Activated CD8-positive, alpha-beta T cell treated with anti-CD3 and anti-CD28 coated beads for 36 hours (primary cell): ENCODE measurements around the gene NUBP2. TPM values are rescaled to one million over a fixed set of nuclear protein-coding genes. Genes with fewer than 3 reads are reported as not detected.

ENCODE experiments used
- ATAC-seq: fragments of 200-7000 bp; cut with Tn5 transposase; one replicate; pipeline ENCODE4 v1.10.0; 2021; ENCODE audit warnings: mild to moderate bottlenecking, moderate library complexity
- CTCF ChIA-PET: fragments of 350-600 bp; sonication (Branson Sonifier 250); formaldehyde crosslinking; loops from one replicate; lab custom pipeline; 2021; ENCODE audit warnings: antibody characterized with exemption; lab: Charles Lee
- POLR2A ChIA-PET: fragments of 350-600 bp; sonication (Branson Sonifier 250); formaldehyde crosslinking; loops from one replicate; lab custom pipeline; 2021; ENCODE audit warnings: antibody characterized with exemption; lab: Charles Lee
- DNase-seq: peaks from one replicate; pipeline ENCODE4 v3.0.0-alpha.2; 2020
- H3K27ac Mint-ChIP-seq: one replicate; pipeline ENCODE4 v1.8.0; 2021; ENCODE audit warnings: mild to moderate bottlenecking, mixed read lengths
- H3K27me3 Mint-ChIP-seq: one replicate; pipeline ENCODE4 v1.8.0; 2021; ENCODE audit warnings: mixed read lengths
- H3K36me3 Mint-ChIP-seq: one replicate; pipeline ENCODE4 v1.8.0; 2021; ENCODE audit warnings: low read depth, mixed read lengths
- H3K4me1 Mint-ChIP-seq: one replicate; pipeline ENCODE4 v1.8.0; 2021; ENCODE audit warnings: low read depth, mixed read lengths
- H3K4me3 Mint-ChIP-seq: one replicate; pipeline ENCODE4 v1.8.0; 2021; ENCODE audit warnings: mild to moderate bottlenecking, moderate library complexity, mixed read lengths
- H3K9me3 Mint-ChIP-seq: one replicate; pipeline ENCODE4 v1.8.0; 2021; ENCODE audit warnings: mixed read lengths
- intact Hi-C: fragments of 100-400 bp; cut with micrococcal nuclease; formaldehyde crosslinking; loops from one replicate; pipeline ENCODE4 v1.10.0; 2022
- total RNA-seq, 2 experiments: library from RNA; stranded (reverse); gene quantifications; one replicate each; pipeline ENCODE4 v1.2.3, GENCODE V29; 2021
- TF ChIP-seq, protein P1 (sequence below): fragments of 200-600 bp; IDR thresholded peaks from one replicate; pipeline ENCODE4 v1.8.0; 2022; ENCODE audit warnings: antibody characterized with exemption, mild to moderate bottlenecking

Gene NUBP2
- total RNA-seq, 2 experiments from 2014 or later, result 43.5 to 45.0 TPM

DNA sequence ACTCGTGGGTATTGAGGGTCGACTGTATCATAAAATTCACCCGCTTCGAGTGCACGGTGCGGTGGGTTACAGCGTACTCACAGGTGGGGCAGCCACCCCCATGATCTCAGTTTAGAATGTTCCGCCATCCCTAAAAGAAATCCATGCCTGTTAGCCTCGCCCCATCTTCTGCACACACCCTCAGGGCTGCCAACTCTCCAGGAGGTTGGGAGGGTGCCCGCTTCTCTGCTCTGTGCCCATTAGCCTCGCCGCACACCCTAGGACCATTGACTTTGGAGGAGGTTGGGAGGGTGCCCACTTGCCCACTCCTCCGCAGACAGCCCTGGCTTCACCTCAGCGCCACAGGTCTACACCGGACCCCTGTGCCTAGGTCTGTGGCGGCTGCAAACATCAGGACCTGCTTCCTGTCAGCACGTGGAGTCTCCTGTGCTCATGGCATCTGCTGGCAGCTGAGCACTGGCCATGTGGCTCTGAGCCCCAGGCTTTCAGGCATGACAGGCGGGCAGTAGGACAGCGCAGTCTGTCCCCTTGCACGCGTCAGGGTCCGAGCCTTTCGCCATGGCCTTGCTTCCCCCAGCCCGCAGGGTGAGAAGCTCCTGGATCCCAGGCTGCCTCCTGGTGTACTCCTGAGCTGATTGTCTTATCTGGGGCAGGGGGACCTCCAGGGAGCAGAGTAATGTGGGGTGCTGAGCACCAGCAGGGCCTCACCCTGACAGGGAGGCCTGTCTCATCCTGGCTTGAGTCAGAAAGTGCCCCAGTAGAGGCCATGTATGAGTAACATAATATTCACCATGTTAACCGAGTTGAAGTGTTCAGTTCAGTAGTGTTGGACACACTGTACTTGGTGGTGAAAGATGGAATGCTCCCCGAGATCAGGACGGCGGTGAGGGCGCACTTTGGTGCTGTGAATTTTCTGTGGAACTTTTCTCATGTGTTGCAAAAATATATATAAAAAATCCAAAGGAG, 33.3 kb upstream of the NUBP2 start:
- intact Hi-C loops, result no loop called here
- no peaks in the 10 kb centered on the region for H3K27me3 Mint-ChIP-seq
- H3K4me3 Mint-ChIP-seq, result no peak overlapping the region
- no peak for ATAC-seq
- DNase-seq, result no peak
- no peak overlapping the region for H3K27ac Mint-ChIP-seq
- CTCF ChIA-PET, result interaction anchor here (0.7 kb wide), 1 partner anchor 41 kb away, joined by 4 read pairs; no protein-coding TSS in a partner anchor
- H3K36me3 Mint-ChIP-seq, result peaks cover 1% of the 10 kb centered on the region
- no peaks in the 10 kb centered on the region for H3K4me1 Mint-ChIP-seq
- no peaks in the 10 kb centered on the region for H3K9me3 Mint-ChIP-seq
- POLR2A ChIA-PET, result interaction anchor here (0.6 to 1.4 kb wide), 2 partner anchors 23 to 1701 kb away, joined by 3 to 4 read pairs; partner anchors contain the start of gene EME2
- TF ChIP-seq, protein P1, sequence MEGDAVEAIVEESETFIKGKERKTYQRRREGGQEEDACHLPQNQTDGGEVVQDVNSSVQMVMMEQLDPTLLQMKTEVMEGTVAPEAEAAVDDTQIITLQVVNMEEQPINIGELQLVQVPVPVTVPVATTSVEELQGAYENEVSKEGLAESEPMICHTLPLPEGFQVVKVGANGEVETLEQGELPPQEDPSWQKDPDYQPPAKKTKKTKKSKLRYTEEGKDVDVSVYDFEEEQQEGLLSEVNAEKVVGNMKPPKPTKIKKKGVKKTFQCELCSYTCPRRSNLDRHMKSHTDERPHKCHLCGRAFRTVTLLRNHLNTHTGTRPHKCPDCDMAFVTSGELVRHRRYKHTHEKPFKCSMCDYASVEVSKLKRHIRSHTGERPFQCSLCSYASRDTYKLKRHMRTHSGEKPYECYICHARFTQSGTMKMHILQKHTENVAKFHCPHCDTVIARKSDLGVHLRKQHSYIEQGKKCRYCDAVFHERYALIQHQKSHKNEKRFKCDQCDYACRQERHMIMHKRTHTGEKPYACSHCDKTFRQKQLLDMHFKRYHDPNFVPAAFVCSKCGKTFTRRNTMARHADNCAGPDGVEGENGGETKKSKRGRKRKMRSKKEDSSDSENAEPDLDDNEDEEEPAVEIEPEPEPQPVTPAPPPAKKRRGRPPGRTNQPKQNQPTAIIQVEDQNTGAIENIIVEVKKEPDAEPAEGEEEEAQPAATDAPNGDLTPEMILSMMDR, result no peak

DNA sequence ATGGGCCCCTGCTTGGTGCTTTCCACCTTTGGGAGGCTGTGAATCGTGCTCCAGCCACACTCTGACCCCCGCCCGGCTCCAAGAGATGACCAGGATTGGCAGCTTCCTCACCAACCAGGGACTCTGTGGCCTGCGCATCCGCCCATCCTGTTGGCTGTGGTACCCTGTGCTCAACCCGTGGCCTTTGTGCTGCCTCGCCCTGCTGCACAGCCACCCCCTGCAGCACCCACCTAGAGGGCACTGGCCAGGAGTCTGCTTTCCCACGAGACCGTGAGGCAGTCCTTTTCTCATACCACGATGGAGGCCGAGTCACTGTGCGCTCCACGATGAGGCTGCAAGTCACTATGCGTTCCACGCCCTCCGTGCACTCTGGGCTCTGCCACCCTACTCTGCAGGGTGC, 30.8 kb upstream of the NUBP2 start:
- ATAC-seq, result no peak
- Mint-ChIP-seq H3K27me3 (no peaks in the 10 kb centered on the region), H3K4me3 (no peak overlapping the region), H3K4me1 (peaks cover 3% of the 10 kb centered on the region), H3K9me3 (no peaks in the 10 kb centered on the region), H3K36me3 (peaks cover 8% of the 10 kb centered on the region), H3K27ac (no peak overlapping the region)
- ChIA-PET POLR2A (interaction anchor here (1.5 to 1.6 kb wide), 2 partner anchors 20 to 31 kb away, joined by 3 to 4 read pairs; partner anchors contain the start of gene NUBP2), CTCF (no interaction called here)
- DNase-seq, result no peak
- TF ChIP-seq, protein P1, result no peak
- intact Hi-C loops, result no loop called here

DNA sequence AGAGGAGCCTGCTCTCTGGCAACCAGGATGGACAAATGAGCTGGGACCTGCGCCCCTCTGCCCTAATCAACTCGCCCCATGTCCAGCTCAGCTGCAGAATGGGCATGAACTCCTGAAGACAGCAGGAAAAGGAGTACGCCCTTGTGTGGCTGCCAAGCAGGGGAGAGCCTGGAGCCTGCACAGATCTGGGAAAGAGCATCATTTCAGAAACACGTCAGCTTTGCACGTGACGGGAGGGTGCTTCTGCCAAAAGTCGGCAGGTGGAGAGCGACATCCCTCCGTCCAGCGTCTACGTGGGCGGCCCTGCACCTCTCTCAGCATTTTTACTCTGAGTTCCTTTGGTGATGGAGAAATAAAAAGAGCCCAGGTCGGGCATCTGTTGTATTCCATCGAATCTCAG, 29.9 kb upstream of the NUBP2 start:
- Mint-ChIP-seq H3K36me3 (peaks cover 8% of the 10 kb centered on the region), H3K27me3 (no peaks in the 10 kb centered on the region), H3K4me3 (no peak overlapping the region), H3K9me3 (no peaks in the 10 kb centered on the region), H3K27ac (no peak overlapping the region), H3K4me1 (peaks cover 8% of the 10 kb centered on the region)
- intact Hi-C loops, result no loop called here
- ChIA-PET POLR2A (interaction anchor here (1.5 to 1.6 kb wide), 2 partner anchors 19 to 30 kb away, joined by 3 to 4 read pairs; partner anchors contain the start of gene NUBP2), CTCF (no interaction called here)
- TF ChIP-seq, protein P1, result no peak
- no peak for ATAC-seq
- no peak for DNase-seq

DNA sequence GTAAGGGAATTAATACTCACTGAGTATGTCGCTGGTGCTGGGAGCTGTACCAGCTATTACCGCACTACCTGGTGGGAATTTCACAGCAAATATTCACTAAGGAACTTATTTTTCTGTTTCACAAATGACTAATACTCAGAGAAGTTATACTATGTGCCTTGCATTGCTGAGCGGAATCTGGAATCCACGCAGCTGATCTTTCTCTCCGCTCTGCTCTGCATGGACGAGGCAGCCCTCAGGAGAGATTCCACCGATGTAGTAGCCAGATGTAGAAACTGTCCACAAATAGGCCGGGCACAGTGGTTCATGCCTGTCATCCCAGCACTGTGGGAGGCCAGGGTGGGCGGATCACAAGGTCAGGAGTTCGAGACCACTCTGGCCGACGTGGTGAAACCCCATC, 28.6 kb upstream of the NUBP2 start:
- ChIA-PET CTCF (no interaction called here), POLR2A (no interaction called here)
- H3K27me3 Mint-ChIP-seq, result no peaks in the 10 kb centered on the region
- no peak overlapping the region for H3K27ac Mint-ChIP-seq
- peaks cover 8% of the 10 kb centered on the region for H3K4me1 Mint-ChIP-seq
- H3K4me3 Mint-ChIP-seq, result no peak overlapping the region
- ATAC-seq (no peak), DNase-seq (no peak)
- TF ChIP-seq, protein P1, result no peak
- intact Hi-C loops, result no loop called here
- H3K36me3 Mint-ChIP-seq, result peaks cover 8% of the 10 kb centered on the region
- H3K9me3 Mint-ChIP-seq, result no peaks in the 10 kb centered on the region
